Body of pancreas (tissue), 4 donors: ENCODE results near the gene INCENP. TPM values are rescaled to one million over a fixed set of nuclear protein-coding genes. Genes with fewer than 3 reads are reported as not detected.

Experiments used
- ATAC-seq: fragments of 150-250 bp; one replicate; pipeline ENCODE4 v1.9.1; 2016
- DNase-seq, 4 donors: peaks; one replicate each; pipeline ENCODE4 v3.0.0-alpha.2; 2019
- H3K27ac ChIP-seq, 4 donors: fragments of 200-600 bp; sonication (generic); 1 replicate in 3 of 4; 2 replicates in 1 of 4; pipeline versions ENCODE4 v1.5.1 to v1.6.1; 2016 to 2019; ENCODE audit warnings: mild to moderate bottlenecking in 1 of 4, mixed read lengths in 1 of 4, moderate library complexity in 1 of 4
- H3K27me3 ChIP-seq, 2 donors: fragments of 200-600 bp; sonication (generic); one replicate each; pipeline ENCODE4 v1.6.0; 2016; ENCODE audit warnings: mild to moderate bottlenecking in 1 of 2
- H3K36me3 ChIP-seq, 2 donors: fragments of 200-600 bp; sonication (generic); replicated peaks in 1 of 2; 2 replicates each; pipeline ENCODE4 v1.5.1; 2016; ENCODE audit warnings: low read depth in 2 of 2; ENCODE audit not compliant: insufficient read depth in 1 of 2
- H3K4me1 ChIP-seq: fragments of 200-600 bp; sonication (generic); one replicate; pipeline ENCODE4 v1.6.0; 2016
- H3K4me3 ChIP-seq, 2 donors: fragments of 200-600 bp; sonication (generic); 1 replicate in 1 of 2; 2 replicates in 1 of 2; pipeline ENCODE4 v1.5.1; 2016 to 2019
- H3K9me3 ChIP-seq, 3 donors: fragments of 200-600 bp; sonication (generic); 1 replicate in 2 of 3; 2 replicates in 1 of 3; pipeline ENCODE4 v1.5.1; 2016
- CTCF ChIP-seq, 7 experiments: fragments of 450-650 bp in 4 of 7; fragments of 200-600 bp in 3 of 7; sonication (generic) in 3 of 7; IDR thresholded peaks; one replicate each; pipeline ENCODE4 v1.5.1; 2016 to 2019; ENCODE audit warnings: antibody characterized with exemption in 7 of 7
- POLR2A ChIP-seq, 3 donors: fragments of 450-650 bp; IDR thresholded peaks; one replicate each; pipeline ENCODE4 v1.6.1; 2016; ENCODE audit warnings: antibody characterized with exemption in 3 of 3, mild to moderate bottlenecking in 2 of 3
- WGBS, 2 donors: methylation state at CpG; one replicate each; pipeline ENCODE4 v1.1.5; 2017; 5-methylcytosine and 5-hydroxymethylcytosine counted together
- intact Hi-C: fragments of 100-400 bp; cut with DNase I; formaldehyde crosslinking; loops from one replicate; pipeline ENCODE4 v1.15.1; 2023
- total RNA-seq, 2 donors: library from RNA; depleted of rRNA; stranded (reverse); fragments of >200 nt; gene quantifications; one replicate each; pipeline ENCODE4 v1.1.0, GENCODE V29; 2016

The INCENP gene
- total RNA-seq, 2 donors from 2014 or later, result 5.4 to 7.9 TPM

GRCh38 chr11:62130283-62131169, 6.7 kb downstream of the INCENP start:
- Histone ChIP-seq H3K4me1 (peaks cover 2% of the 10 kb centered on the region), H3K9me3 (no peaks in the 10 kb centered on the region), H3K27me3 (no peaks in the 10 kb centered on the region), H3K4me3 (no peak overlapping the region), H3K36me3 (peaks cover 0 to 12% of the 10 kb centered on the region in 2 donors), H3K27ac (no peak overlapping the region)
- intact Hi-C loops, result no loop called here
- no peak for ATAC-seq
- TF ChIP-seq POLR2A (IDR thresholded peaks at IDR 0.05) (no peak), CTCF (IDR thresholded peaks at IDR 0.05) (no peak)
- DNase-seq, result no peak
- 93 to 97% methylated on average over 31 to 34 of the region's 34 CpGs for WGBS, 2 donors

- DNase-seq (no peak), ATAC-seq (no peak)
- TF ChIP-seq CTCF (IDR thresholded peaks at IDR 0.05) (no peak), POLR2A (IDR thresholded peaks at IDR 0.05) (no peak)
- Histone ChIP-seq H3K4me1 (no peaks in the 10 kb centered on the region), H3K27ac (no peak overlapping the region), H3K4me3 (no peak overlapping the region), H3K36me3 (peaks cover 0 to 12% of the 10 kb centered on the region in 2 donors), H3K9me3 (no peaks in the 10 kb centered on the region), H3K27me3 (no peaks in the 10 kb centered on the region)
- 87 to 96% methylated on average over 3 to 6 of the region's 6 CpGs for WGBS, 2 donors
- intact Hi-C loops, result no loop called here
These were observed 7.3 kb downstream of the INCENP start for GRCh38 chr11:62131170-62131464.

GRCh38 chr11:62132191-62132590, 8.4 kb downstream of the INCENP start:
- 86 to 88% methylated on average over 5 to 6 of the region's 6 CpGs for WGBS, 2 donors
- Histone ChIP-seq H3K36me3 (peaks cover 0 to 12% of the 10 kb centered on the region in 2 donors), H3K4me1 (no peaks in the 10 kb centered on the region), H3K9me3 (no peaks in the 10 kb centered on the region), H3K27me3 (no peaks in the 10 kb centered on the region), H3K27ac (no peak overlapping the region), H3K4me3 (no peak overlapping the region)
- ATAC-seq, result no peak
- intact Hi-C loops, result no loop called here
- no peak for DNase-seq
- no peak for TF ChIP-seq POLR2A (IDR thresholded peaks at IDR 0.05)
- no peak for TF ChIP-seq CTCF (IDR thresholded peaks at IDR 0.05)

GRCh38 chr11:62132689-62133293, 9.0 kb downstream of the INCENP start:
- Histone ChIP-seq H3K27ac (no peak overlapping the region), H3K4me1 (no peaks in the 10 kb centered on the region), H3K4me3 (no peak overlapping the region), H3K9me3 (no peaks in the 10 kb centered on the region), H3K27me3 (no peaks in the 10 kb centered on the region), H3K36me3 (peaks cover 0 to 12% of the 10 kb centered on the region in 2 donors)
- ATAC-seq (no peak), DNase-seq (no peak)
- intact Hi-C loops, result no loop called here
- WGBS, 2 donors, result 78 to 79% methylated on average over 6 of the region's 6 CpGs
- TF ChIP-seq CTCF (IDR thresholded peaks at IDR 0.05), result no peak
- no peak for TF ChIP-seq POLR2A (IDR thresholded peaks at IDR 0.05)
